Colonic mucosa (tissue), 4 donors: ENCODE measurements around the gene LAMA1. TPM values are rescaled to one million over a fixed set of nuclear protein-coding genes. Genes with fewer than 3 reads are reported as not detected.

Experiments used
- DNase-seq: peaks from one replicate; pipeline ENCODE4 v3.0.0-alpha.2; 2020
- H3K27ac ChIP-seq: fragments of 200-600 bp; one replicate; pipeline ENCODE4 v1.8.0; 2021
- H3K27me3 ChIP-seq: fragments of 200-600 bp; one replicate; pipeline ENCODE4 v1.8.0; 2021
- H3K36me3 ChIP-seq: fragments of 200-600 bp; one replicate; pipeline ENCODE4 v1.8.0; 2021
- H3K4me1 ChIP-seq: fragments of 200-600 bp; one replicate; pipeline ENCODE4 v1.8.0; 2021; ENCODE audit warnings: mild to moderate bottlenecking
- H3K4me3 ChIP-seq: fragments of 200-600 bp; one replicate; pipeline ENCODE4 v1.8.0; 2021
- H3K9ac ChIP-seq, 2 donors: one replicate each; pipeline ENCODE4 v1.7.0; 2013; ENCODE audit warnings: control low read depth in 2 of 2, low read depth in 2 of 2, low read length in 2 of 2
- H3K9me3 ChIP-seq: fragments of 200-600 bp; one replicate; pipeline ENCODE4 v1.8.0; 2021
- CTCF ChIP-seq: fragments of 200-600 bp; IDR thresholded peaks from one replicate; pipeline ENCODE4 v1.8.0; 2022; ENCODE audit warnings: antibody characterized with exemption, mild to moderate bottlenecking
- intact Hi-C: fragments of 100-400 bp; cut with DNase I; formaldehyde crosslinking; loops from one replicate; pipeline ENCODE4 v1.14.1; 2022
- total RNA-seq, 2 donors: library from RNA; stranded (reverse); fragmentation: NEBNext Ultra II Directional in 1 of 2; extraction: Animal tissue kit (Norgen Biotek cat#: 25700) in 1 of 2; gene quantifications; one replicate each; pipeline ENCODE4 v1.2.1, GENCODE V29; 2021
- donor health status: healthy.
- donor health status: DM: no; HTN: no; CAD: no.
- donor health status: DM: no; HTN: no; CAD: no.

Gene LAMA1
- total RNA-seq, 2 donors from 2014 or later, result 7.7 to 24.2 TPM

- no peaks in the 10 kb centered on the region for H3K4me1 ChIP-seq
- intact Hi-C loops, result no loop called here
- H3K27ac ChIP-seq, result no peak overlapping the region
- no peak for TF ChIP-seq CTCF
- H3K27me3 ChIP-seq, result no peaks in the 10 kb centered on the region
- H3K9me3 ChIP-seq, result no peaks in the 10 kb centered on the region
- DNase-seq, result no peak
- H3K36me3 ChIP-seq, result no peaks in the 10 kb centered on the region
- H3K9ac ChIP-seq, result no peak overlapping the region
- H3K4me3 ChIP-seq, result no peak overlapping the region
Observed at GRCh38 chr18:6934859-6935258, 182.7 kb downstream of the LAMA1 start.

- H3K4me3 ChIP-seq, result no peak overlapping the region
- no peak for TF ChIP-seq CTCF
- peak; percentile 57 for DNase-seq
- no peak overlapping the region for H3K27ac ChIP-seq
- no peaks in the 10 kb centered on the region for H3K27me3 ChIP-seq
- no peaks in the 10 kb centered on the region for H3K36me3 ChIP-seq
- H3K9ac ChIP-seq, result peak overlapping the region; percentile 20 to 28
- intact Hi-C loops, result no loop called here
- H3K9me3 ChIP-seq, result no peaks in the 10 kb centered on the region
- H3K4me1 ChIP-seq, result no peaks in the 10 kb centered on the region
Observed at GRCh38 chr18:6929370-6930102, 188.1 kb downstream of the LAMA1 start.

- H3K4me1 ChIP-seq, result no peaks in the 10 kb centered on the region
- no peaks in the 10 kb centered on the region for H3K9me3 ChIP-seq
- no peak for TF ChIP-seq CTCF
- no peaks in the 10 kb centered on the region for H3K27me3 ChIP-seq
- intact Hi-C loops, result no loop called here
- peak overlapping the region in 1 of 2 donors; percentile 48 for H3K9ac ChIP-seq
- no peak for DNase-seq
- H3K36me3 ChIP-seq, result no peaks in the 10 kb centered on the region
- H3K27ac ChIP-seq, result no peak overlapping the region
- no peak overlapping the region for H3K4me3 ChIP-seq
Observed at GRCh38 chr18:6928359-6928758, 189.2 kb downstream of the LAMA1 start.

GRCh38 chr18:6927153-6927552 is 190.4 kb downstream of the LAMA1 start:
- intact Hi-C loops, result no loop called here
- H3K9ac ChIP-seq, result peak overlapping the region in 1 of 2 donors; percentile 29
- DNase-seq, result no peak
- H3K4me1 ChIP-seq, result no peaks in the 10 kb centered on the region
- no peaks in the 10 kb centered on the region for H3K9me3 ChIP-seq
- H3K4me3 ChIP-seq, result no peak overlapping the region
- no peaks in the 10 kb centered on the region for H3K27me3 ChIP-seq
- H3K27ac ChIP-seq, result no peak overlapping the region
- no peak for TF ChIP-seq CTCF
- H3K36me3 ChIP-seq, result no peaks in the 10 kb centered on the region

GRCh38 chr18:6923220-6923619 is 194.4 kb downstream of the LAMA1 start:
- TF ChIP-seq CTCF, result no peak
- no peak overlapping the region for H3K27ac ChIP-seq
- H3K36me3 ChIP-seq, result no peaks in the 10 kb centered on the region
- no peak overlapping the region for H3K9ac ChIP-seq
- no peak overlapping the region for H3K4me3 ChIP-seq
- H3K9me3 ChIP-seq, result no peaks in the 10 kb centered on the region
- intact Hi-C loops, result loop anchor here (5.0 kb wide), 1 partner anchor 254 kb away; no protein-coding TSS in a partner anchor
- no peaks in the 10 kb centered on the region for H3K27me3 ChIP-seq
- H3K4me1 ChIP-seq, result no peaks in the 10 kb centered on the region
- no peak for DNase-seq
